Nephron progenitor cell (in vitro differentiated cells): ENCODE data around the gene TXK.

Source experiments
- DNase-seq: peaks from one replicate; pipeline ENCODE4 v3.0.0; 2021
- H3K27ac Mint-ChIP-seq: 2 replicates; pipeline ENCODE4 v1.8.0; 2021; ENCODE audit warnings: mild to moderate bottlenecking, moderate library complexity, mixed read lengths
- H3K27me3 Mint-ChIP-seq: 2 replicates; pipeline ENCODE4 v1.8.0; 2021; ENCODE audit warnings: mild to moderate bottlenecking, low read depth, mixed read lengths; ENCODE audit not compliant: poor library complexity
- H3K36me3 Mint-ChIP-seq: 2 replicates; pipeline ENCODE4 v1.8.0; 2021; ENCODE audit warnings: low read depth, mixed read lengths
- H3K4me1 Mint-ChIP-seq: 2 replicates; pipeline ENCODE4 v1.8.0; 2021; ENCODE audit warnings: mixed read lengths
- H3K4me3 Mint-ChIP-seq: 2 replicates; pipeline ENCODE4 v1.8.0; 2021; ENCODE audit warnings: mild to moderate bottlenecking, moderate library complexity, mixed read lengths
- H3K9me3 Mint-ChIP-seq: 2 replicates; pipeline ENCODE4 v1.8.0; 2021; ENCODE audit warnings: mild to moderate bottlenecking, moderate library complexity, mixed read lengths
- CTCF ChIP-seq: fragments of 200-600 bp; sonication (generic); IDR thresholded peaks from 2 replicates; pipeline ENCODE4 v1.5.0; 2021; ENCODE audit warnings: antibody characterized with exemption

The TXK gene

GRCh38 chr4:48127231-48127630, 6.8 kb downstream of the TXK start:
- peaks cover 10% of the 10 kb centered on the region for H3K4me1 Mint-ChIP-seq
- H3K27me3 Mint-ChIP-seq, result peaks cover 6% of the 10 kb centered on the region
- no peak overlapping the region for H3K27ac Mint-ChIP-seq
- no peak for DNase-seq
- TF ChIP-seq CTCF, result no peak
- no peaks in the 10 kb centered on the region for H3K36me3 Mint-ChIP-seq
- H3K9me3 Mint-ChIP-seq, result no peaks in the 10 kb centered on the region
- H3K4me3 Mint-ChIP-seq, result no peak overlapping the region

GRCh38 chr4:48126621-48127020, 7.4 kb downstream of the TXK start:
- Mint-ChIP-seq H3K36me3 (no peaks in the 10 kb centered on the region), H3K4me1 (peaks cover 10% of the 10 kb centered on the region), H3K9me3 (no peaks in the 10 kb centered on the region), H3K27me3 (peaks cover 6% of the 10 kb centered on the region), H3K4me3 (no peak overlapping the region), H3K27ac (no peak overlapping the region)
- DNase-seq, result no peak
- no peak for TF ChIP-seq CTCF

- peaks cover 6% of the 10 kb centered on the region for H3K27me3 Mint-ChIP-seq
- no peaks in the 10 kb centered on the region for H3K36me3 Mint-ChIP-seq
- H3K4me3 Mint-ChIP-seq, result no peak overlapping the region
- no peak overlapping the region for H3K27ac Mint-ChIP-seq
- H3K4me1 Mint-ChIP-seq, result peaks cover 10% of the 10 kb centered on the region
- no peaks in the 10 kb centered on the region for H3K9me3 Mint-ChIP-seq
- TF ChIP-seq CTCF, result no peak
- no peak for DNase-seq
These were observed 9.2 kb downstream of the TXK start for GRCh38 chr4:48124870-48125269.

- no peak for DNase-seq
- Mint-ChIP-seq H3K9me3 (no peaks in the 10 kb centered on the region), H3K27ac (no peak overlapping the region)
These were observed 11.3 kb downstream of the TXK start for GRCh38 chr4:48122756-48123155.

GRCh38 chr4:48121180-48121579, 12.9 kb downstream of the TXK start:
- no peaks in the 10 kb centered on the region for H3K9me3 Mint-ChIP-seq
- H3K27ac Mint-ChIP-seq, result no peak overlapping the region
- H3K27me3 Mint-ChIP-seq, result peaks cover 6% of the 10 kb centered on the region
- no peaks in the 10 kb centered on the region for H3K36me3 Mint-ChIP-seq
- H3K4me1 Mint-ChIP-seq, result no peaks in the 10 kb centered on the region
- TF ChIP-seq CTCF, result no peak
- H3K4me3 Mint-ChIP-seq, result no peak overlapping the region
- DNase-seq, result no peak

More at GRCh38 chr4:48122756-48123155, 11.3 kb downstream of the TXK start:
- Mint-ChIP-seq H3K4me3 (no peak overlapping the region), H3K36me3 (no peaks in the 10 kb centered on the region), H3K4me1 (peaks cover 6% of the 10 kb centered on the region), H3K27me3 (peaks cover 6% of the 10 kb centered on the region)
- no peak for TF ChIP-seq CTCF

- Mint-ChIP-seq H3K4me3 (no peak overlapping the region), H3K36me3 (no peaks in the 10 kb centered on the region), H3K27ac (no peak overlapping the region), H3K9me3 (no peaks in the 10 kb centered on the region), H3K27me3 (peaks cover 4% of the 10 kb centered on the region), H3K4me1 (no peaks in the 10 kb centered on the region)
- no peak for TF ChIP-seq CTCF
- DNase-seq, result no peak
These were observed 13.9 kb downstream of the TXK start for GRCh38 chr4:48120132-48120531.
